ENCODE results near the gene FUT8.
"Not testable (repeated sequence)": the region's sequence is repeated elsewhere in the genome, so short reads cannot be mapped to it uniquely, and the experiment has no call there.

Gene FUT8

GRCh38 chr14:65419593-65420252 lies 7.2 kb downstream of the FUT8 start:
- DNase-seq (ENCODE audit: low read depth): no peak

GRCh38 chr14:65421201-65421981 lies 8.9 kb downstream of the FUT8 start:
- no peak for DNase-seq (ENCODE audit: low read depth)

DNA sequence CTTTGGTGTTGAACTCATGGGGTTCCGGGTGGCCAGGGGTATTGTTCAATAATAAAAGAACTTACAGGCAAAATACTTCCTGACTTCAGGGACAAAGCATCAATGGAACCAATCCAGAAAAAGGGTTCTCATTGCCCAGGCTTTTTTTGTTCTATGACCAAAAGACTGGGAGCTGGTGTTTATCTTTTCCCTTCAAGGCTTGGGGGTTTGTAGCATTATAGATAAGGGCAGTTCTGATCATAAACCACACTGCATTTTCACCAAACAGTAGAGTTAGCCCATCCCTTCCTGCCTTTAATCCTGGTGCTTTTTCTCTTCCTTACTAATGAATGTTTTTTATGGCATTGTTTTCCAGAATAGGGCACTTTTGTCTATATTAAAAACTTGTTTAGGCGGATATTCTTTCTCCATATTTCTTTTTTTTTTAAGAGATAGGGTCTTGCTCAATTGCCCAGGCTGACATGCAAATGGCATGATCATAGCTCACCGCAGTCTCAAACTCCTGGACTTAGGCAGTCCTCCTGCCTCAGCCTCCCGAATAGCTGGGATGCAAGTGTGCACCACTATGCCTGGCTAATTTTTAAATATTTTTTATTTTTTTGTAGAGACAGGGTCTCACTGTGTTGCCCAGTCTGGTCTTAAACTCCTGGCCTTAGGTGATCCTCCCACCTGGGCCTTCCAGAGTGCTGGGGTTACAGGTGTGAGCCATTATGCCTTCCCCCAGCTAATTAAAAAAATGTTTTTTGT lies 9.7 kb downstream of the FUT8 start:
- no peak for DNase-seq (ENCODE audit: low read depth)

GRCh38 chr14:65423982-65424381 lies 11.5 kb downstream of the FUT8 start:
- DNase-seq (ENCODE audit: low read depth): no peak

GRCh38 chr14:65424531-65424930 lies 12.0 kb downstream of the FUT8 start:
- no peak for DNase-seq (ENCODE audit: low read depth)

DNA sequence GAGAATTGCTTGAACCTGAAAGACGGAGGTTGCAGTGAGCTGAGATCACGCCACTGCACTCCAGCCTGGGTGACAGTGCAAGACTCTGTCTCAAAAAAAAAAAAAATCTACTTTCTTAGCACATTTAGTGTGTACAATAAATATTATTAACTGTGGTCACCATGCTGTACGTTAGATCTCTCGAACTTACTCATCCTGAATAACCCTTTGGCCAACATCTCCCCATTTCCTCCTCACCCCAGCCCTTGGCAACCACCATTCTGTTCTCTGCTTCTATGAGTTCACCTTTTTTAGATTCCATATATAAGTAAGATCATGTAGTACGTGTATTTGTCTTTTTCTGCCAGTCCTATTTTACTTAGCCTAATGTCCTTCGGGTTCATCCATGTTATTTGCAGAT lies 13.4 kb downstream of the FUT8 start:
- DNase-seq (ENCODE audit: low read depth): no peak

DNA sequence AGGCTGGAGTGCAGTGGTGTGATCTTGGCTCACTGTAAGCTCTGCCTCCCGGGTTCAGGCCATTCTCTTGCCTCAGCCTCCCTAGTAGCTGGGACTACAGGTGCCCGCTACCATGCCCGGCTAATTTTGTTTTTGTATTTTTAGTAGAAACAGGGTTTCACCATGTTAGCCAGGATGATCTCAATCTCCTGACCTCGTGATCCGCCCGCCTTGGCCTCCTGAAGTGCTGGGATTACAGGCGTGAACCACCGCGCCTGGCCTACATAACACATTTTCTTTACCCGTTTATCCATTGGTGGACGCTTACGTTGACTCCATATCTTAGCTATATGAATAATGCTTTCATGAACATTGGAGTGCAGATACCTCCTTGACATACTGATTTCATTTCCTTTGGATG lies 14.4 kb downstream of the FUT8 start:
- not testable (repeated sequence) for DNase-seq (ENCODE audit: low read depth)

DNA sequence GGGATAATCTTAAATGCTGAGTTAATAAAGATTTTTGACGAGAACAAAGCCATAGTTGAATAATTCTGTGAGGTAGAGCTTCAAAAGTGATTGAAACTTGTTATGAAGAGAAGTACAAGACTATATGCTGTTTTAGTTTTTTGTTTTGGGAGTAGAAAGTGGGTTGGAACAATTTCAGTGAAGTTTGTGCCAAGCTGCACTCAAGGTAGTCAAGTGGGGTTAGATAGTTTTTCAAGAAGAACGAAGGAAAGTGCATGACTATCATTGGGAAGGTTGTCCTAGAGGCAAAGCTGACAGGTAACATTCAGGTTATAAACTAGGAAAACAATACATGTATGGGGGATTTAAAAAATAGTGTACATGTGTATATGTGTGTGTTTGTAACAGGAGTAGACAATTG lies 16.2 kb downstream of the FUT8 start:
- no peak for DNase-seq (ENCODE audit: low read depth)

DNA sequence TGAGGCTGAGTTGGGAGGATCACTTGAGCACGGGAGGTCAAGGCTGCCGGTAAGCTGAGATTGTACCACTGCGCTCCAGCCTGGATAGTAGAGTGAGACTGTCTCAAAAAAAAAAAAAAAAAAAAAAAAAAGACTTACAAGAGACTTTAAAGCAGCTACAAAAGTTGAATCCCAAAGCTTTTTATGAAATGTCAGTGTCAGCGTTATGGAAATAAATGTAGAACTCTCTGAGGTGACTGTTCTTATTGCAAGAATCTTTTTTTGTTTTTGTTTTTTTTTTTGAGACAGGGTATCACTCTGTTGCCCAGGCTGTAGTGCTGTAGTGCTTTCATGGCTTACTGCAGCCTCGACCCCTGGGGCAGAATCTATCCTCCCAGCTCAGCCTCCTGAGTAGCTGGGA lies 17.2 kb downstream of the FUT8 start:
- no peak for DNase-seq (ENCODE audit: low read depth)

DNA sequence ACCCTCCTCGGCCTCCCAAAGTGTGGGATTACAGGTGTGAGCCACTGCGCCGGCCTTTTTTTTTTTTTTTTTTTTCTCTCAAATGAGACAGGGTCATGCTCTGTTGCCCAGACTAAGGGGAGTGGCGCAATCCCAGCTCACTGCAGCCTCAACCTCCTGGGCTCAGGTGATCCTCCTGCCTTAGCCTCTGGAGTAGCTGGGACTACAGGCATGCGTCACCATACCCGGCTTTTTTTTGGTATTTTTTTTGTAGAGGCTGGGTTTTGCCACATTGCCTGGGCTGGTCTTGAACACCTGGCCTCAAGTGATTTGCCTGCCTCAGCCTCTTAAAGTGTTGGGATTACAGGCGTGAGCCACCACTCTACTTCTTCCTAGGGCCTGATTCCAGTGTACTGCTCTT lies 18.7 kb downstream of the FUT8 start:
- DNase-seq (ENCODE audit: low read depth): no peak

DNA sequence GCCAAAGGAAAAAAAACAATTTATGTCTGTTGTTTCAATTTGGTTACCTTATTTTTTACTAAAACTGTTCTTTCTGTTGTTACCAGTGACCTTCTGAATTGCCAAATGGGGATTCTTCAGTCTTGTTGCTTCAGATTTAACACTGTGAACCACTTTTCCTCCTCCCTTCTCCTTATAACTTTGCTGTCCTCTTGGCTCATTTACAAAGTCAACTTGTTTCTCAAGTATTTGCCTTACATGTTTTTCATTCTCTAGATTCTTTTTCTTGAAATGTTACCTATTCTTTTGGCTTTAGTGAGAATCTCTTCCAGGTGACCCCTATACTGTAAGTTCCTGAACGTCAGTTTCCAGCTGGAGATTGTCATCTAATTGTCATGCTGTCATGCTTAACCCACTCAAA lies 19.4 kb downstream of the FUT8 start:
- no peak for DNase-seq (ENCODE audit: low read depth)

GRCh38 chr14:65432361-65432948 lies 19.9 kb downstream of the FUT8 start:
- DNase-seq (ENCODE audit: low read depth): no peak

- DNase-seq (ENCODE audit: low read depth): no peak
These were observed 20.6 kb downstream of the FUT8 start for GRCh38 chr14:65433157-65433556.

GRCh38 chr14:65433646-65434045 lies 21.1 kb downstream of the FUT8 start:
- DNase-seq (ENCODE audit: low read depth): no peak

- no peak for DNase-seq (ENCODE audit: low read depth)
These were observed 21.8 kb downstream of the FUT8 start for GRCh38 chr14:65434216-65434850.

GRCh38 chr14:65438266-65438933 lies 25.9 kb downstream of the FUT8 start:
- no peak for DNase-seq (ENCODE audit: low read depth)

DNA sequence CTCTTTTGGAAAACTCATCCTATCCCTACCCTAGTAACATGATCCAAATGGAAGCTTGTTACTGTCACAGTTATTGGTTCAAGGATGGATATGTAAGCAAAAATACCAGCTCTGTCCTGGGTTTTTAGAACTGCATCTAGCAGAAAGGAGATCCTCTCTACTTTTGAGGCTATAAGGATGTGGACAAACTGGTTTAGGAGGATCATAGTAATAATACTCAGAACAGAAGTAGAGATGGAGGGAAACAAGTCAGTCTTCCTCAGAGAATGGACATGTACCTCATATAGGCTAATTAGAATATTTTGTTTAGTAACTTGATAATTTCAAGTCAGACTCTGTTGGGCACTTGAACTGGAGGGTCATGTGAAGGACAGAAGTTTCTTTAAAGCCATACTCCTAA lies 26.6 kb downstream of the FUT8 start:
- DNase-seq (ENCODE audit: low read depth): no peak

- no peak for DNase-seq (ENCODE audit: low read depth)
These were observed 27.7 kb downstream of the FUT8 start for GRCh38 chr14:65440230-65440629.

DNA sequence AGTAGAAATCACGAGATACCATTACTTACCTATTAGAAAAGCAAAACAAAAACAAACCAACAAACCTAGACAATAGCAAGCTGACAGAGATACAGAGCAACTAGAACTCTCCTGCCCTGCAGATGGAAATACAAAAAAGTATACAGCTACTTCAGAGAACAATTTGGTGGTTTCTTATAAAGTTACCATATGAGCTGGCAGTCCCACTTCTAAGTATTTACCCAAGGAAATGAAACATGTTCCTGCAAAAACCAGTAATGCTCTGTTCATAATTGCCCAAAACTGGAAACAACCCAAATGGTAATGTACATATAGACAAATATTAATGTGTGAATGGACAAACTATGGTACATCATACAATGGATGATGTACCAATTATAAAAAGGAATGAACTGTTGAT lies 31.7 kb downstream of the FUT8 start:
- no peak for DNase-seq (ENCODE audit: low read depth)

DNA sequence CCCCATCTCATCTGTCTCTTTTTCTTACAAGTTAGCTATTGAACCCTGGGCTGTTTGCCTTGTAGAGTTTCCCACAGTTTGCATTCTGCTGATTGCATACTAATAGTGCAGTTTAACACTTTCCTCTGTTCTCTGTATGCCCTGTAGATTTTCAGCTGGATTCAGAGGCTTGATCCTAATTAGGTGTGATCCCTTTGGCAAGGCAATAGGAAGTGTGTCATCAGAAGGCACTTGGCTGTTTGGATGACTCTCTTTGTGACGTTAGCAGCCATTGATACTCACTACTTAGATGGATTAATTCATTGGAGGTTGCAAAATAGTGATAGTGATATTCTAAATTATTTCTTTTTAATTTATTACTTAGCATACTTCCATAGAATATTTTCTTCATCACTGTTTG lies 33.6 kb downstream of the FUT8 start:
- peak; percentile 13 for DNase-seq (ENCODE audit: low read depth)

- no peak for DNase-seq (ENCODE audit: low read depth)
These were observed 37.1 kb downstream of the FUT8 start for GRCh38 chr14:65449647-65450046.
